HCT116 (cell line): ENCODE data around the gene GAL3ST2. TPM values are rescaled to one million over a fixed set of nuclear protein-coding genes. Genes with fewer than 3 reads are reported as not detected.

ENCODE experiments used
- ATAC-seq: fragments of 200-7000 bp; cut with Tn5 transposase; 2 replicates; pipeline ENCODE4 v1.9.1; 2020; ENCODE audit warnings: mild to moderate bottlenecking, moderate library complexity
- BruUV-seq: library from RNA; stranded (reverse); fragments of 400-500 nt; replicated peaks from 2 replicates; lab custom pipeline; 2021; lab: Mats Ljungman, UMichigan
- CTCF ChIA-PET: fragments of 300-600 bp; sonication (Branson Sonifier 250); formaldehyde crosslinking; loops from one replicate; lab custom pipeline; 2021; ENCODE audit warnings: antibody characterized with exemption; lab: Charles Lee
- POLR2A ChIA-PET: fragments of 300-600, 350-600 bp; sonication (Branson Sonifier 250); formaldehyde crosslinking; loops from one replicate; lab custom pipeline; 2021; ENCODE audit warnings: antibody characterized with exemption; lab: Charles Lee
- RAD21 ChIA-PET, 2 experiments: fragments of 300-600 bp; sonication (Branson Sonifier 250); formaldehyde crosslinking; loops; one replicate each; lab custom pipeline; 2023; ENCODE audit warnings: low total read pairs in 2 of 2; ENCODE audit not compliant: uncharacterized antibody in 2 of 2, unreplicated experiment in 2 of 2, low non-redundant PET in 1 of 2; lab: Charles Lee
- DNase-seq: peaks from one replicate; pipeline ENCODE4 v3.0.0-alpha.2; 2010; ENCODE audit warnings: low read depth, low spot score
- H2AFZ ChIP-seq: fragments of 200-600 bp; shearing (Covaris generic), sonication (generic); 2 replicates; pipeline ENCODE4 v1.6.1; 2017; ENCODE audit warnings: low read depth, mixed run types, mixed read lengths, antibody characterized with exemption, low read length; ENCODE audit not compliant: poor library complexity, severe bottlenecking
- H3K27ac ChIP-seq: 2 replicates; pipeline ENCODE4 v1.5.1; 2012; ENCODE audit warnings: low read depth, low read length
- H3K27me3 ChIP-seq: fragments of 200-600 bp; sonication (generic); 2 replicates; pipeline ENCODE4 v1.6.1; 2016; ENCODE audit warnings: mixed run types, low read length, mixed read lengths; ENCODE audit not compliant: insufficient read depth
- H3K36me3 ChIP-seq, 2 experiments: fragments of 200-500 bp in 1 of 2; fragments of 200-600 bp in 1 of 2; sonication (Bioruptor generic) in 1 of 2; sonication (generic) in 1 of 2; 2 replicates each; pipeline versions ENCODE4 v1.5.1 to v1.6.1; 2014 to 2016; ENCODE audit warnings: low read length in 2 of 2, inconsistent platforms in 1 of 2, mixed read lengths in 1 of 2, mixed run types in 1 of 2; ENCODE audit not compliant: insufficient read depth in 2 of 2, control insufficient read depth in 1 of 2
- H3K4me1 ChIP-seq, 2 experiments: fragments of 200-600 bp in 1 of 2; sonication (generic) in 1 of 2; 2 replicates each; pipeline versions ENCODE4 v1.5.1 to v1.6.1; 2012 to 2017; ENCODE audit warnings: low read length in 2 of 2, inconsistent platforms in 1 of 2, mild to moderate bottlenecking in 1 of 2, mixed read lengths in 1 of 2, mixed run types in 1 of 2, moderate library complexity in 1 of 2; ENCODE audit not compliant: insufficient read depth in 2 of 2, control insufficient read depth in 1 of 2
- H3K4me2 ChIP-seq: fragments of 200-600 bp; sonication (generic); 2 replicates; pipeline ENCODE4 v1.6.1; 2017; ENCODE audit warnings: mixed run types, low read length, mixed read lengths
- H3K4me3 ChIP-seq, 2 experiments: fragments of 200-600 bp in 1 of 2; sonication (generic) in 1 of 2; replicated peaks in 1 of 2; 2 replicates each; pipeline ENCODE4 v1.5.1; 2011 to 2016; ENCODE audit warnings: low read length in 2 of 2, control low read depth in 1 of 2, low read depth in 1 of 2, mild to moderate bottlenecking in 1 of 2, mixed read lengths in 1 of 2, mixed run types in 1 of 2
- H3K79me2 ChIP-seq: fragments of 200-600 bp; sonication (generic); 2 replicates; pipeline ENCODE4 v1.6.1; 2017; ENCODE audit warnings: mild to moderate bottlenecking, mixed run types, low read length, moderate library complexity, mixed read lengths; ENCODE audit not compliant: insufficient read depth
- H3K9ac ChIP-seq: fragments of 200-600 bp; sonication (generic); 2 replicates; pipeline ENCODE4 v1.6.1; 2016; ENCODE audit warnings: low read length, mixed read lengths
- H3K9me2 ChIP-seq: fragments of 200-600 bp; sonication (generic), shearing (Covaris generic); 2 replicates; pipeline ENCODE4 v1.6.1; 2017; ENCODE audit warnings: mixed run types, mild to moderate bottlenecking, moderate library complexity; ENCODE audit not compliant: insufficient read depth
- H3K9me3 ChIP-seq, 2 experiments: fragments of 200-500 bp in 1 of 2; fragments of 200-600 bp in 1 of 2; sonication (Bioruptor generic) in 1 of 2; sonication (generic) in 1 of 2; 2 replicates each; pipeline ENCODE4 v1.6.1; 2014 to 2017; ENCODE audit warnings: low read length in 2 of 2, mixed read lengths in 2 of 2, inconsistent platforms in 1 of 2, low read depth in 1 of 2, mild to moderate bottlenecking in 1 of 2, mixed run types in 1 of 2, moderate library complexity in 1 of 2; ENCODE audit not compliant: control insufficient read depth in 1 of 2, insufficient read depth in 1 of 2
- H4K20me1 ChIP-seq: fragments of 200-600 bp; sonication (generic), shearing (Covaris generic); 2 replicates; pipeline ENCODE4 v1.6.1; 2017; ENCODE audit warnings: mixed run types, mild to moderate bottlenecking, moderate library complexity; ENCODE audit not compliant: insufficient read depth
- CEBPB ChIP-seq: IDR thresholded peaks from 2 replicates; pipeline ENCODE4 v1.6.1; 2012; ENCODE audit warnings: low read depth
- CTCF ChIP-seq, 3 experiments: fragments of 200-600 bp in 1 of 3; sonication (generic) in 1 of 3; IDR thresholded peaks in 2 of 3; conservative IDR thresholded peaks in 1 of 3; 2 replicates each; pipeline ENCODE4 v1.5.1; 2012 to 2017; ENCODE audit warnings: low read depth in 2 of 3, low read length in 2 of 3, antibody characterized with exemption in 1 of 3, borderline replicate concordance in 1 of 3, control low read depth in 1 of 3, mild to moderate bottlenecking in 1 of 3, mixed read lengths in 1 of 3, mixed run types in 1 of 3, moderate library complexity in 1 of 3; ENCODE audit not compliant: insufficient read depth in 1 of 3
- EGR1 ChIP-seq: IDR thresholded peaks from 2 replicates; pipeline ENCODE4 v1.6.1; 2012; ENCODE audit warnings: low read depth
- ELF1 ChIP-seq: IDR thresholded peaks from 2 replicates; pipeline ENCODE4 v1.6.1; 2012; ENCODE audit warnings: low read depth, borderline replicate concordance
- EZH2 ChIP-seq: fragments of 200-600 bp; sonication (generic); IDR thresholded peaks from 2 replicates; pipeline ENCODE4 v1.6.1; 2017; ENCODE audit warnings: antibody characterized with exemption, mixed run types
- EZH2phosphoT487 ChIP-seq: fragments of 200-600 bp; IDR thresholded peaks from 2 replicates; pipeline ENCODE4 v1.6.1; 2018; ENCODE audit warnings: antibody characterized with exemption, borderline replicate concordance
- FOSL1 ChIP-seq: IDR thresholded peaks from 2 replicates; pipeline ENCODE4 v1.6.1; 2012; ENCODE audit warnings: low read depth
- POLR2A ChIP-seq: IDR thresholded peaks from 2 replicates; pipeline ENCODE4 v1.7.0; 2011; ENCODE audit warnings: borderline replicate concordance; ENCODE audit not compliant: insufficient read depth, insufficient read length; ENCODE audit errors: extremely low read depth
- POLR2AphosphoS5 ChIP-seq: IDR thresholded peaks from 2 replicates; pipeline ENCODE4 v1.6.1; 2011; ENCODE audit warnings: mild to moderate bottlenecking, low read depth, low read length, moderate library complexity
- RAD21 ChIP-seq: IDR thresholded peaks from 2 replicates; pipeline ENCODE4 v1.6.1; 2012; ENCODE audit warnings: low read depth, mild to moderate bottlenecking
- REST ChIP-seq: IDR thresholded peaks from 2 replicates; pipeline ENCODE4 v1.6.1; 2012; ENCODE audit warnings: low read depth
- SIN3A ChIP-seq: IDR thresholded peaks from 2 replicates; pipeline ENCODE4 v1.6.1; 2012; ENCODE audit warnings: low read depth
- SP1 ChIP-seq: IDR thresholded peaks from 2 replicates; pipeline ENCODE4 v1.6.1; 2012; ENCODE audit warnings: low read depth
- TCF7L2 ChIP-seq: IDR thresholded peaks from 2 replicates; pipeline ENCODE4 v1.7.0; 2011; ENCODE audit warnings: borderline replicate concordance, inconsistent platforms; ENCODE audit not compliant: insufficient read depth, insufficient read length; ENCODE audit errors: extremely low read depth
- YY1 ChIP-seq: IDR thresholded peaks from 2 replicates; pipeline ENCODE4 v1.6.1; 2011; ENCODE audit warnings: low read length, low read depth, moderate library complexity, mild to moderate bottlenecking; ENCODE audit not compliant: insufficient replicate concordance; ENCODE audit errors: extremely low read depth
- ZFX ChIP-seq: fragments of 450-650 bp; IDR thresholded peaks from 2 replicates; pipeline ENCODE4 v1.6.1; 2017
- ZNF274 ChIP-seq: fragments of 200-500 bp; sonication (Bioruptor generic); IDR thresholded peaks from 2 replicates; pipeline ENCODE4 v1.6.1; 2014; ENCODE audit warnings: mild to moderate bottlenecking, low read depth, low read length, inconsistent platforms
- intact Hi-C: fragments of 100-400 bp; cut with micrococcal nuclease; formaldehyde crosslinking; loops from 2 replicates; pipeline ENCODE4 v1.10.0; 2022
- total RNA-seq: library from RNA; stranded (reverse); gene quantifications from one replicate; pipeline ENCODE4 v1.2.1, GENCODE V29; 2021; ENCODE audit not compliant: unreplicated experiment
- TF ChIP-seq, protein P1 (sequence below): IDR thresholded peaks from 2 replicates; pipeline ENCODE4 v1.6.1; 2012
- TF ChIP-seq, protein P2 (sequence below): IDR thresholded peaks from 2 replicates; pipeline ENCODE4 v1.6.1; 2011; ENCODE audit warnings: mild to moderate bottlenecking, low read length, moderate library complexity; ENCODE audit not compliant: insufficient replicate concordance; ENCODE audit errors: extremely low read depth
- TF ChIP-seq, protein P3 (sequence below): IDR thresholded peaks from 2 replicates; pipeline ENCODE4 v1.6.1; 2012

Gene GAL3ST2
- total RNA-seq, 1 experiment from 2014 or later, result 0.44 TPM

- Histone ChIP-seq H3K4me1 (no peaks in the 10 kb centered on the region), H3K4me3 (no peak overlapping the region), H3K9me3 (no peaks in the 10 kb centered on the region), H2AFZ (no peak overlapping the region), H4K20me1 (no peaks in the 10 kb centered on the region), H3K4me2 (no peak overlapping the region), H3K36me3 (no peaks in the 10 kb centered on the region), H3K9ac (no peak overlapping the region), H3K9me2 (no peaks in the 10 kb centered on the region), H3K79me2 (no peaks in the 10 kb centered on the region), H3K27ac (no peak overlapping the region), H3K27me3 (no peaks in the 10 kb centered on the region)
- TSS peak; percentile 32 for BruUV-seq
- DNase-seq (no peak), ATAC-seq (no peak)
- ChIA-PET CTCF (no interaction called here), RAD21 (no interaction called here), POLR2A (no interaction called here)
- intact Hi-C loops, result no loop called here
- no peak for TF ChIP-seq TCF7L2
- no peak for TF ChIP-seq CEBPB
- no peak for TF ChIP-seq EGR1
- TF ChIP-seq CTCF (IDR thresholded peaks at IDR 0.05 in 2 of 3, conservative IDR thresholded peaks at IDR 0.05 in 1 of 3; ENCODE audit: borderline replicate concordance in 1 of 3, insufficient read depth in 1 of 3, low read depth in 2 of 3, low read length in 2 of 3), result no peak
- no peak for TF ChIP-seq SP1
- TF ChIP-seq, protein P1, sequence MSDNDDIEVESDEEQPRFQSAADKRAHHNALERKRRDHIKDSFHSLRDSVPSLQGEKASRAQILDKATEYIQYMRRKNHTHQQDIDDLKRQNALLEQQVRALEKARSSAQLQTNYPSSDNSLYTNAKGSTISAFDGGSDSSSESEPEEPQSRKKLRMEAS, result no peak
- TF ChIP-seq ZNF274, result no peak
- no peak for TF ChIP-seq YY1
- no peak for TF ChIP-seq POLR2A
- TF ChIP-seq, protein P2, sequence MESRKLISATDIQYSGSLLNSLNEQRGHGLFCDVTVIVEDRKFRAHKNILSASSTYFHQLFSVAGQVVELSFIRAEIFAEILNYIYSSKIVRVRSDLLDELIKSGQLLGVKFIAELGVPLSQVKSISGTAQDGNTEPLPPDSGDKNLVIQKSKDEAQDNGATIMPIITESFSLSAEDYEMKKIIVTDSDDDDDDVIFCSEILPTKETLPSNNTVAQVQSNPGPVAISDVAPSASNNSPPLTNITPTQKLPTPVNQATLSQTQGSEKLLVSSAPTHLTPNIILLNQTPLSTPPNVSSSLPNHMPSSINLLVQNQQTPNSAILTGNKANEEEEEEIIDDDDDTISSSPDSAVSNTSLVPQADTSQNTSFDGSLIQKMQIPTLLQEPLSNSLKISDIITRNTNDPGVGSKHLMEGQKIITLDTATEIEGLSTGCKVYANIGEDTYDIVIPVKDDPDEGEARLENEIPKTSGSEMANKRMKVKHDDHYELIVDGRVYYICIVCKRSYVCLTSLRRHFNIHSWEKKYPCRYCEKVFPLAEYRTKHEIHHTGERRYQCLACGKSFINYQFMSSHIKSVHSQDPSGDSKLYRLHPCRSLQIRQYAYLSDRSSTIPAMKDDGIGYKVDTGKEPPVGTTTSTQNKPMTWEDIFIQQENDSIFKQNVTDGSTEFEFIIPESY, result no peak
- no peak for TF ChIP-seq ELF1
- TF ChIP-seq, protein P3, sequence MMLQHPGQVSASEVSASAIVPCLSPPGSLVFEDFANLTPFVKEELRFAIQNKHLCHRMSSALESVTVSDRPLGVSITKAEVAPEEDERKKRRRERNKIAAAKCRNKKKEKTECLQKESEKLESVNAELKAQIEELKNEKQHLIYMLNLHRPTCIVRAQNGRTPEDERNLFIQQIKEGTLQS, result no peak
- TF ChIP-seq ZFX, result no peak
- TF ChIP-seq EZH2, result no peak
- TF ChIP-seq REST, result no peak
- no peak for TF ChIP-seq FOSL1
- TF ChIP-seq POLR2AphosphoS5, result no peak
- TF ChIP-seq SIN3A, result no peak
- no peak for TF ChIP-seq EZH2phosphoT487
- no peak for TF ChIP-seq RAD21
Measured at GRCh38 chr2:241768251-241768711, 8.3 kb upstream of the GAL3ST2 start.
